Measurements from ENCODE around the gene KLHDC4. TPM values are rescaled to one million over a fixed set of nuclear protein-coding genes. Genes with fewer than 3 reads are reported as not detected.

KLHDC4 gene
- total RNA-seq, 3 donors from 2014 or later (not counting 1 experiment from before 2014, with no cell fraction given), result 210 to 311 (median 210) TPM

DNA sequence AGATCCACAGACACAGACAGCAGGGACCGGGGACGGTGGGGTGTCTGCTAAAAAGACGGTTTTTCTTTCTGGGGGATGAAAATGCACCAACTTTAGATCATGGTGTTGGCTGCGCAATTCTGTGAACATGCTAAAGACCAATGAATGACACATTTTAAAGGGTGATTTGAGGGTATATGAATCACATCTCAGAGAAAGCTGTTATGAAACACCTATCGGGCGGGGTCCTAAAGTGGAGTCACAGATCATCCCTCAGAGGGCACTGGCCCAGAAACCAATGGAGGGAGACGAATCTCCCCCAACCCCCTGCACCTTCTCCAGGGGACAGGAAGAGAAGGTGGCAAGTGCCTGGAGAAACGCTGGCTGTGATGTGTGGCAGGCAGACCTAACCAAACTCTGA lies 26.0 kb downstream of the KLHDC4 start:
- Mint-ChIP-seq H3K4me3 (no peak overlapping the region), H3K27me3 (ENCODE audit: low read depth in 2 of 2) (no peaks in the 10 kb centered on the region)
- ATAC-seq, result peak in 1 of 3 donors; percentile 21

DNA sequence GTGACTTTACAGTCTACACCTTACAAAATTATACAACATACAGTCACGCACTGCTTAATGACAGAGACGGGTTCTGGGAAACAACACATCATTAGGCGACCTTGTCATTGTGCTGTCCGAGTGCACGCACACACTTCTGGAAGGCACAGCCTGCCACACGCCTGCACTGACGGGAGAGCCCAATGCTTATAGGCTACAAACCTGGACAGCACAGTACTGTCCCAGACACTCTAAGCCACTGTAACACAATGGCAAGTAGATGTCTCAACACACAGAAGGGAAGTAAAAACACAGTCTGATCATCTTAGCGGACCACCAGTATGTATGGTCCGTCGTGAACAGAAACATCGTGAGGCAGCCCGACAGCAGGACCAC lies 29.8 kb downstream of the KLHDC4 start:
- TF ChIP-seq, protein P1, sequence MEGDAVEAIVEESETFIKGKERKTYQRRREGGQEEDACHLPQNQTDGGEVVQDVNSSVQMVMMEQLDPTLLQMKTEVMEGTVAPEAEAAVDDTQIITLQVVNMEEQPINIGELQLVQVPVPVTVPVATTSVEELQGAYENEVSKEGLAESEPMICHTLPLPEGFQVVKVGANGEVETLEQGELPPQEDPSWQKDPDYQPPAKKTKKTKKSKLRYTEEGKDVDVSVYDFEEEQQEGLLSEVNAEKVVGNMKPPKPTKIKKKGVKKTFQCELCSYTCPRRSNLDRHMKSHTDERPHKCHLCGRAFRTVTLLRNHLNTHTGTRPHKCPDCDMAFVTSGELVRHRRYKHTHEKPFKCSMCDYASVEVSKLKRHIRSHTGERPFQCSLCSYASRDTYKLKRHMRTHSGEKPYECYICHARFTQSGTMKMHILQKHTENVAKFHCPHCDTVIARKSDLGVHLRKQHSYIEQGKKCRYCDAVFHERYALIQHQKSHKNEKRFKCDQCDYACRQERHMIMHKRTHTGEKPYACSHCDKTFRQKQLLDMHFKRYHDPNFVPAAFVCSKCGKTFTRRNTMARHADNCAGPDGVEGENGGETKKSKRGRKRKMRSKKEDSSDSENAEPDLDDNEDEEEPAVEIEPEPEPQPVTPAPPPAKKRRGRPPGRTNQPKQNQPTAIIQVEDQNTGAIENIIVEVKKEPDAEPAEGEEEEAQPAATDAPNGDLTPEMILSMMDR (IDR thresholded peaks at IDR 0.05), result no peak
- Mint-ChIP-seq H3K4me3 (no peak overlapping the region), H3K36me3 (peaks cover 7% of the 10 kb centered on the region), H3K27ac (peak overlapping the region in 1 of 2 donors; percentile 59), H3K27me3 (ENCODE audit: low read depth in 2 of 2) (no peaks in the 10 kb centered on the region), H3K4me1 (peaks cover 33 to 36% of the 10 kb centered on the region in 2 donors), H3K9me3 (no peaks in the 10 kb centered on the region)
- intact Hi-C loops (cut with micrococcal nuclease), result no loop called here
- ATAC-seq (peak in 1 of 3 donors; percentile 11), DNase-seq (no peak)
- peaks cover 34% of the 10 kb centered on the region for H3K36me3 ChIP-seq (ENCODE audit: control insufficient read depth, insufficient read depth, low read length)
- no peak overlapping the region for H3K27ac ChIP-seq (ENCODE audit: low read length)
- 93% methylated on average over 12 of the region's 12 CpGs for WGBS (ENCODE audit: insufficient coverage)
- no peaks in the 10 kb centered on the region for H3K27me3 ChIP-seq (ENCODE audit: control insufficient read depth, insufficient read depth, low read length)
- H3K9me3 ChIP-seq (ENCODE audit: control insufficient read depth, insufficient read depth, low read length), result no peaks in the 10 kb centered on the region
- peaks cover 20% of the 10 kb centered on the region for H3K4me1 ChIP-seq (ENCODE audit: control insufficient read depth, insufficient read depth, low read length)
- H3K4me3 ChIP-seq (ENCODE audit: low read length), result no peak overlapping the region

More for the DNA sequence above, 26.0 kb downstream of the KLHDC4 start:
- H3K9me3 ChIP-seq (ENCODE audit: control insufficient read depth, insufficient read depth, low read length), result no peaks in the 10 kb centered on the region
- H3K36me3 ChIP-seq (ENCODE audit: control insufficient read depth, insufficient read depth, low read length), result peaks cover 45% of the 10 kb centered on the region
- no peaks in the 10 kb centered on the region for H3K27me3 ChIP-seq (ENCODE audit: control insufficient read depth, insufficient read depth, low read length)
- intact Hi-C loops (cut with micrococcal nuclease), result no loop called here
- peaks cover 25 to 32% of the 10 kb centered on the region in 2 donors for H3K4me1 Mint-ChIP-seq
- TF ChIP-seq, protein P1 (IDR thresholded peaks at IDR 0.05), result no peak
- no peak overlapping the region for H3K4me3 ChIP-seq (ENCODE audit: low read length)
- no peak overlapping the region for H3K27ac Mint-ChIP-seq
- H3K9me3 Mint-ChIP-seq, result no peaks in the 10 kb centered on the region
- 88% methylated on average over 8 of the region's 8 CpGs for WGBS (ENCODE audit: insufficient coverage)
- DNase-seq, result no peak
- peaks cover 4% of the 10 kb centered on the region for H3K4me1 ChIP-seq (ENCODE audit: control insufficient read depth, insufficient read depth, low read length)
- no peak overlapping the region for H3K27ac ChIP-seq (ENCODE audit: low read length)
- H3K36me3 Mint-ChIP-seq, result peaks cover 17% of the 10 kb centered on the region

DNA sequence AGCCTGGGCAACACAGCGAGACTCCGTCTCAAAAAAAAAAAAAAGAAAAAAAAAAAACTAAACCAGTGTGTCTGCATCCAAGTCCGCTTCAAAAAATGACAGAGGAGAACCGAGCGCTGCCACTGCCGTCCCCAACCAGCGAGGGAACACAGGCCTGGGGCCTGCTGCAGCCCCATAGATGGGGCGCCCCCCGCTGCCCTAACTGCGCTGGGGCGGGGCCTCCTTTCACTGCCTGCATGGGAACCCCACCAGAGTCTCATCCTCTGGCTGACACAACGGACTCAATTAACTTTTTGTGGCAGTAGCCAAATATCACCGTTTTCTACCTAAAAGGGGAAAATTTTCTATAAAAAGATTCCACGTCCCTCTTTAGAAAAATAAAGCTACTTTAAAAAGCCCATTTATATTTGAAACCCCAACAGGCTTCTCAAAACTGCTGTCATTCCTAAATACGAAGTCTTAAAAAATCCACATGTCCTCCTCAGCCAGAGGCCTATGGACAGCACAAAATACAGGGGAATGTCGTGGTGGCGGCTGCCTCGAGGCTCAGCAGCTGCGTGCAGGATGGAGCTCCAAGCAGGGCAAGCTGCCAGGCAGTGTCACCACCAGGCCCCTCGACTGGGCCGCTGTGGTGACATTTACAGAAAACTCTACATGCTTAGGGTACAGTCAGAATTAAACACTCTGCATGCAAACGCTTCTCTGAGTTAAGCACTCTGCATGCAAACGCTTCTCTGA lies 30.3 kb downstream of the KLHDC4 start:
- DNase-seq (no peak), ATAC-seq (no peak)
- WGBS (ENCODE audit: insufficient coverage), result 94% methylated on average over 23 of the region's 23 CpGs
- TF ChIP-seq, protein P1 (IDR thresholded peaks at IDR 0.05), result no peak
- peak overlapping the region; percentile 59 to 63 for H3K27ac Mint-ChIP-seq
- peaks cover 27 to 35% of the 10 kb centered on the region in 2 donors for H3K4me1 Mint-ChIP-seq
- intact Hi-C loops (cut with micrococcal nuclease), result no loop called here
- no peak overlapping the region for H3K4me3 Mint-ChIP-seq
- H3K4me1 ChIP-seq (ENCODE audit: control insufficient read depth, insufficient read depth, low read length), result peaks cover 20% of the 10 kb centered on the region
- no peak overlapping the region for H3K4me3 ChIP-seq (ENCODE audit: low read length)
- H3K9me3 ChIP-seq (ENCODE audit: control insufficient read depth, insufficient read depth, low read length), result no peaks in the 10 kb centered on the region
- peaks cover 34% of the 10 kb centered on the region for H3K36me3 ChIP-seq (ENCODE audit: control insufficient read depth, insufficient read depth, low read length)
- H3K9me3 Mint-ChIP-seq, result no peaks in the 10 kb centered on the region
- H3K36me3 Mint-ChIP-seq, result peaks cover 2% of the 10 kb centered on the region
- H3K27ac ChIP-seq (ENCODE audit: low read length), result no peak overlapping the region
- H3K27me3 Mint-ChIP-seq (ENCODE audit: low read depth in 2 of 2), result no peaks in the 10 kb centered on the region
- H3K27me3 ChIP-seq (ENCODE audit: control insufficient read depth, insufficient read depth, low read length), result no peaks in the 10 kb centered on the region

Data from natural killer cell (primary cell).